ENCODE measurements around the gene PLXNB2.

GRCh38 chr22:50298266-50298637, 9.2 kb downstream of the PLXNB2 start:
- TF ChIP-seq CTCF (conservative IDR thresholded peaks at IDR 0.05) (no peak), ZFX (IDR thresholded peaks at IDR 0.05) (no peak)
